Fibroblast of lung (primary cell): Measurements from ENCODE around the gene RPL39L. TPM values are rescaled to one million over a fixed set of nuclear protein-coding genes. Genes with fewer than 3 reads are reported as not detected.

ENCODE experiments used
- DNase-seq, 2 donors: peaks; one replicate each; pipeline versions ENCODE4 v3.0.0 to v3.0.0-alpha.2; 2010; ENCODE audit warnings: low read depth in 2 of 2
- H2AFZ ChIP-seq: 2 replicates; pipeline ENCODE4 v1.5.1; 2012; ENCODE audit warnings: low read length, control low read depth, inconsistent platforms
- H3K27ac ChIP-seq: 2 replicates; pipeline ENCODE4 v1.5.1; 2011; ENCODE audit warnings: low read length, control low read depth; ENCODE audit not compliant: insufficient read depth
- H3K27me3 ChIP-seq: 2 replicates; pipeline ENCODE4 v1.5.1; 2011; ENCODE audit warnings: mild to moderate bottlenecking, low read length; ENCODE audit not compliant: control insufficient read depth, insufficient read depth
- H3K36me3 ChIP-seq: 2 replicates; pipeline ENCODE4 v1.5.1; 2011; ENCODE audit warnings: low read length; ENCODE audit not compliant: control insufficient read depth, insufficient read depth
- H3K4me1 ChIP-seq: 2 replicates; pipeline ENCODE4 v1.5.1; 2011; ENCODE audit warnings: low read length; ENCODE audit not compliant: control insufficient read depth, insufficient read depth; ENCODE audit errors: extremely low read depth
- H3K4me2 ChIP-seq: 2 replicates; pipeline ENCODE4 v1.5.1; 2011; ENCODE audit warnings: low read length, control low read depth; ENCODE audit not compliant: insufficient read depth; ENCODE audit errors: extremely low read depth
- H3K4me3 ChIP-seq, 4 experiments: fragments of 200-600 bp in 1 of 4; sonication (generic) in 1 of 4; replicated peaks in 1 of 4; 2 replicates each; pipeline ENCODE4 v1.5.1; 2011 to 2016; ENCODE audit warnings: low read length in 4 of 4, low read depth in 3 of 4, mild to moderate bottlenecking in 3 of 4, control low read depth in 2 of 4, inconsistent platforms in 1 of 4, mixed read lengths in 1 of 4; ENCODE audit not compliant: insufficient read depth in 1 of 4; ENCODE audit errors: control extremely low read depth in 1 of 4
- H3K79me2 ChIP-seq: 2 replicates; pipeline ENCODE4 v1.5.1; 2012; ENCODE audit warnings: mild to moderate bottlenecking, low read length, inconsistent platforms; ENCODE audit not compliant: control insufficient read depth, insufficient read depth
- H3K9ac ChIP-seq: 2 replicates; pipeline ENCODE4 v1.5.1; 2011; ENCODE audit warnings: mild to moderate bottlenecking, low read length, control low read depth; ENCODE audit not compliant: insufficient read depth
- H3K9me3 ChIP-seq: 2 replicates; pipeline ENCODE4 v1.5.1; 2012; ENCODE audit warnings: low read depth, low read length; ENCODE audit not compliant: control insufficient read depth, insufficient read depth
- H4K20me1 ChIP-seq: 2 replicates; pipeline ENCODE4 v1.5.1; 2011; ENCODE audit warnings: low read length; ENCODE audit not compliant: control insufficient read depth, insufficient read depth; ENCODE audit errors: extremely low read depth
- CTCF ChIP-seq, 2 donors: IDR thresholded peaks in 1 of 2; conservative IDR thresholded peaks in 1 of 2; 1 replicate in 1 of 2; 2 replicates in 1 of 2; pipeline ENCODE4 v1.5.1; 2011 to 2012; ENCODE audit warnings: low read length in 2 of 2, control low read depth in 1 of 2, inconsistent platforms in 1 of 2, low read depth in 1 of 2, mild to moderate bottlenecking in 1 of 2
- EZH2 ChIP-seq: IDR thresholded peaks from 2 replicates; pipeline ENCODE4 v1.5.1; 2012; ENCODE audit warnings: low read length, control low read depth, mild to moderate bottlenecking; ENCODE audit errors: missing control alignments
- polyA plus RNA-seq, 2 donors: library from polyadenylated mRNA; depleted of rRNA in 1 of 2; stranded (reverse) in 1 of 2; unstranded in 1 of 2; fragments of >200 nt; gene quantifications; 2 replicates each; pipeline ENCODE4 v1.2.1, GENCODE V29; 2011 to 2012; ENCODE audit warnings: missing spikeins in 1 of 2
- total RNA-seq: library from RNA; depleted of rRNA; stranded (reverse); fragments of >200 nt; gene quantifications from 2 replicates; pipeline ENCODE4 v1.2.1, GENCODE V29; 2014

The RPL39L gene
- total and polyA plus RNA-seq, 2 donors (not counting 1 experiment from before 2014, with no cell fraction given) = 8.4 to 26.6 TPM

- no peak overlapping the region for H3K4me3 ChIP-seq
- no peak overlapping the region for H2AFZ ChIP-seq
- H3K27me3 ChIP-seq = no peaks in the 10 kb centered on the region
- H3K79me2 ChIP-seq = no peaks in the 10 kb centered on the region
- H3K4me1 ChIP-seq = no peaks in the 10 kb centered on the region
- H3K9ac ChIP-seq = no peak overlapping the region
- H4K20me1 ChIP-seq = no peaks in the 10 kb centered on the region
- no peaks in the 10 kb centered on the region for H3K36me3 ChIP-seq
- H3K4me2 ChIP-seq = no peak overlapping the region
- DNase-seq = no peak
- no peak overlapping the region for H3K27ac ChIP-seq
- TF ChIP-seq CTCF (conservative IDR thresholded peaks at IDR 0.05 in 1 of 2, IDR thresholded peaks at IDR 0.05 in 1 of 2; ENCODE audit: low read depth in 1 of 2, low read length in 2 of 2) (no peak), EZH2 (no peak)
- H3K9me3 ChIP-seq = no peaks in the 10 kb centered on the region
Measured at GRCh38 chr3:187073581-187074098, 65.7 kb downstream of the RPL39L start.

DNA sequence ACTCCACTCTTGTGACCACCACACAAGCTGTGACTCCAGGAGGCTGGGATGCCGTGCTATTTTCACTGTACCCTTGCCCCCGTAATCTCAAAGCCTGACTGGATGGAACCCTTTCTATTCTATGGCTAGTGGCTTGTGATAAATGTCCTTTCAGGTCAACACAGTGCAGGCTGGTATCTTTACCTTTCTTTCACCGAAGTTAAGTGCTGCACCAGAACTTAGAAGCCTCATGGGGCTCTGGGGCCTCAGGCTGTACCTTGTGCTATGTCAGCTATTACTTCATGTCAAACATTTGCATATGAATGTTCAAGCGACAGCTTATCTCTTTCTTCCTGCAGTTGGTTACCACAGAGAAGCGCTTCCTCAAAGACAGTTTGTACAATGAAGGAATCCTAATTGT, 66.8 kb downstream of the RPL39L start:
- Histone ChIP-seq H3K36me3 (no peaks in the 10 kb centered on the region), H2AFZ (no peak overlapping the region), H3K27me3 (no peaks in the 10 kb centered on the region), H3K4me2 (no peak overlapping the region), H4K20me1 (no peaks in the 10 kb centered on the region), H3K27ac (no peak overlapping the region), H3K9me3 (no peaks in the 10 kb centered on the region), H3K9ac (no peak overlapping the region), H3K4me3 (no peak overlapping the region), H3K4me1 (no peaks in the 10 kb centered on the region), H3K79me2 (no peaks in the 10 kb centered on the region)
- DNase-seq = no peak
- TF ChIP-seq EZH2 (no peak), CTCF (conservative IDR thresholded peaks at IDR 0.05 in 1 of 2, IDR thresholded peaks at IDR 0.05 in 1 of 2; ENCODE audit: low read depth in 1 of 2, low read length in 2 of 2) (no peak)

DNA sequence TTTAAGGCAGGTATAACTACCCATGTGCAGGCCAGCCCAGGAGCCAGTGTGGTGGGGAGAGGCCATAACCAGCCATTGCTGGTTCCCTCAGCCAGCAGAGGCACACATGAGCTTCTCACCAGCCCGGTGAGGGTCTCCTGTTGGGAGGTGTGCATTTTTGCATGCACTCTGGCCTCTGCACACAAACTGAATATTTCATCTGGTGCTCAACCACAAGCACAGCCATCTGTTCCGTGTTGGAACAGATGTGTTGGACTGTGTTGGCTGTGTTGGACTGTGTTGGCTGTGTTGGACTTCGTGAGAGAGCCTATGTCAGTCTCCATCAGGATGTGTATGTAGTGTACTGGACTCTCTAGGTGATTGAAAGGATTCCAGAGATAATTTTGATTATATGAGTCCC, 67.2 kb downstream of the RPL39L start:
- H3K27ac ChIP-seq = no peak overlapping the region
- H3K9ac ChIP-seq = no peak overlapping the region
- H3K9me3 ChIP-seq = no peaks in the 10 kb centered on the region
- no peaks in the 10 kb centered on the region for H3K36me3 ChIP-seq
- no peak overlapping the region for H3K4me2 ChIP-seq
- H3K79me2 ChIP-seq = no peaks in the 10 kb centered on the region
- TF ChIP-seq CTCF (conservative IDR thresholded peaks at IDR 0.05 in 1 of 2, IDR thresholded peaks at IDR 0.05 in 1 of 2; ENCODE audit: low read depth in 1 of 2, low read length in 2 of 2) (no peak), EZH2 (no peak)
- H4K20me1 ChIP-seq = no peaks in the 10 kb centered on the region
- no peak for DNase-seq
- H2AFZ ChIP-seq = no peak overlapping the region
- no peak overlapping the region for H3K4me3 ChIP-seq
- no peaks in the 10 kb centered on the region for H3K27me3 ChIP-seq
- H3K4me1 ChIP-seq = no peaks in the 10 kb centered on the region

Other genes with a start within 250 kb of the RPL39L start
- gene ST6GAL1, start 209.0 kb downstream of the RPL39L start, total RNA-seq = 0.83 and 1.3 TPM in 2 replicates
- gene ST6GAL1, start 209.0 kb downstream of the RPL39L start, polyA plus RNA-seq = 1.00 and 1.3 TPM in 2 replicates
- under 0.01 TPM in 1 of 2 replicates, not detected in the other for gene RTP1, start 58.0 kb upstream of the RPL39L start, total RNA-seq
- gene RTP1, start 58.0 kb upstream of the RPL39L start, polyA plus RNA-seq = not detected in 2 replicates
- gene MASP1, start 152.2 kb upstream of the RPL39L start, total RNA-seq = 56.2 and 328 TPM in 2 replicates
- 73.9 and 145 TPM in 2 replicates for gene MASP1, start 152.2 kb upstream of the RPL39L start, polyA plus RNA-seq
- 2.1 and 3.5 TPM in 2 replicates for gene RTP4, start 228.9 kb upstream of the RPL39L start, total RNA-seq
- gene RTP4, start 228.9 kb upstream of the RPL39L start, polyA plus RNA-seq = 0.59 and 1.0 TPM in 2 replicates